Glomerular visceral epithelial cell (primary cell): ENCODE measurements around the gene HOXB7.
A peak's percentile ranks its signal among the peaks of the same experiment; 100 is the strongest.

ENCODE experiments used
- DNase-seq: peaks from one replicate; pipeline ENCODE4 v3.0.0-alpha.2; 2016; ENCODE audit errors: extremely low spot score

HOXB7 gene

GRCh38 chr17:48636177-48637018, 25.6 kb upstream of the HOXB7 start:
- DNase-seq, result peak; percentile 59

- DNase-seq, result no peak
These were observed 23.8 kb upstream of the HOXB7 start for GRCh38 chr17:48634493-48635208.

DNA sequence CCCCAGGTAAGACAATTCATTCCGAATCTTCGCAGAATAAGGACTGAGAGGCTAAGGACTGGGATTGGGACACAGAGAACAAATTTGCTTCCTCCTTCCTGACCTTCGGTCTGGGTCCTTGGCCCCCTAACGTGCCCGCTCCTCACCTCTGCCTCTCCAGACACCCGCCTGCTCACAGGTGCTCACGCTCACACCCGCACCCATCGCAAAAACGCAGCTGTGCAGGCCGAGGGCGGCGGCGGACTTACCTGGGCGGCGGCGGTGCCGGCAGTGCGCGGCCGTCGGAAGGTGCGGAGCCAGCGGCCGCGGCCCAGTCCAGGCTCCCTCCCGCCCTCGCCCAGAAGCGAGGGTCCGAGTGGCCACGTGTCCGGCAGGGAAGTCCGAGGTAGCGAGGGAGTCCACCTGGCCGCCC, 22.5 kb upstream of the HOXB7 start:
- no peak for DNase-seq

- DNase-seq, result no peak
These were observed 21.9 kb upstream of the HOXB7 start for GRCh38 chr17:48632579-48633265.

DNA sequence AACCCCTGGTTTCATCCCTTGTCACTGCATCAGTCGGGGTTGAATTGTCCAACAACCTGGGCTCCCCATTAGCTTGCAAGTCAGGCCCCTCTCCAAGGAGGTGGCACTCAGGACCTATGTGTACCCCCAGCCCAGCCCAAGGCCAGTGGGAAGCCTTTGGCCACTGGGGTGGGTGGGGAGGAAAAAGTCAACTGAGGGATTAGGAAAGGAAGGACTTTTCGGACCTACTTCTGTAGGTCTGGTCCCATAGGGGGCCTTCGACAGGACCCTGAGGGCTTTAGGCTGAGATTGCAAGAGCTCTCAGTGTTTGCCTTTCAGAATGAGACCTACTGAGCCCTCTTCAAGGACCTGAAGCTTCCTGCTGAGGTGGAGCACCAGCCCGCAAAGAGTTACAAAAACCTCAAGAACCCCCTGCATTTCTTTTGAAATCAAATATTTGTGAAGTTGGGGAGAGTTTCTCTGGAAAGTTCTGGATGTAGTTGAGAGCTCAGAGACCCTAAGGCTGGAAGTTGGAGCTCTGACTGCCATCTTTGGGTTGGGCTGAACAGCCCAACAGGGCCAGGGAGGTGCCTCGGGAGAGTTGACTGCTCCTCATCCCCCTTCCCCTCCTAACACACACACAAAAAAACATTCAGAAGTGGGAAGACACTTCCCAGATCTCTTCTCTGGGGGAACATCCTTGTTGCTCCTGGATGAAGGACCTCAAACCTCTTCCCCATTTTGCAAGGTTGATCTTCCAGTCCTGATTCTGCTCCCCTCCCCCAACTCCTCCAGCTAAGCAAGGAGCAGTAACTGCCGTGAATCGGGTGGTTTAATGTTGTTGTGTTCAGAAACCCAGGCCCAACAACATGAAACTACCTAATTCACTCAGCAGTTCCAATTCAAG, 21.1 kb upstream of the HOXB7 start:
- no peak for DNase-seq

- DNase-seq, result no peak
These were observed 20.3 kb upstream of the HOXB7 start for GRCh38 chr17:48630925-48631692.

DNA sequence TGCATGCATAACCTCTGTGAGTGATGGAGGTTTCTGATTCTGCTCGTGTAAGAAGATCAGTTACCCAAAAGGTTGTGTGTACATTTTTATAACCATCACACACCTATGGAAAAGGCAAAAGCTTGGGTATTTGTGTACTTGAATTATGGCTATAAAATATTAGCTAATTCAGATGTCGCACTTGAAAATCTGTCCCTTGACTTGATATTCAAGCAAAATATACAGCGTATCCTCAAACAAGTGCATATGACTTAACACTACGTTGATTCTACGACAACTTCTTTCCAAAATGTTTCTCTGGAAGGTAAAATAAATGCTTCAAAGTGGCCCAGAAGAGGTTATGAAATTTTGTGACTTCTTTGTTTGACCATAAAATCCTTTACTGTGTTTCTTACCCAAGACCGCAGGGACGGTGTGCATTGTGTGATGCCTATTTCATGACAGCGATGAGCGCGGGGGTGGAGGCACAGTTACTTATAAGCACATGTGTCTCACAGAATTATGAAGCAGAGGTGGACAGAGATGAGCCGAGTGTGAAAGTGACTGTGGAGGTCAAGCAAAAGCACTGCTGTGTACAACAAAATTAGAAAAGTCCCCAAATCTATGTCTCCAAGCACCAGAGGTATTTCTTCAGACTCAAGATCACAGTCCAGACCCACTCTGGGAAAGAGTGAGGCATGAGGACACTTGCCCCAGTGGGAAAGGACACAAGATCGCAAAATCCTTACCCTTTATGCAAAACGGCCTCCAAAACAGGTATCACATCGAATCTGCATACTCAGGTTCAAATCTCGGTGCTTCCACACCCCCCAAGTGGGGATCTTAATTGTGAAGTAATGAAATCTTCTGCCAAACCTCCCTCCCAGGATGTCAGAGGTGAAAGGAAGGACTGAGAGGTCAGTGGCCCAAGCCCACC, 19.4 kb upstream of the HOXB7 start:
- no peak for DNase-seq

GRCh38 chr17:48629411-48629759, 18.6 kb upstream of the HOXB7 start:
- DNase-seq, result no peak

DNA sequence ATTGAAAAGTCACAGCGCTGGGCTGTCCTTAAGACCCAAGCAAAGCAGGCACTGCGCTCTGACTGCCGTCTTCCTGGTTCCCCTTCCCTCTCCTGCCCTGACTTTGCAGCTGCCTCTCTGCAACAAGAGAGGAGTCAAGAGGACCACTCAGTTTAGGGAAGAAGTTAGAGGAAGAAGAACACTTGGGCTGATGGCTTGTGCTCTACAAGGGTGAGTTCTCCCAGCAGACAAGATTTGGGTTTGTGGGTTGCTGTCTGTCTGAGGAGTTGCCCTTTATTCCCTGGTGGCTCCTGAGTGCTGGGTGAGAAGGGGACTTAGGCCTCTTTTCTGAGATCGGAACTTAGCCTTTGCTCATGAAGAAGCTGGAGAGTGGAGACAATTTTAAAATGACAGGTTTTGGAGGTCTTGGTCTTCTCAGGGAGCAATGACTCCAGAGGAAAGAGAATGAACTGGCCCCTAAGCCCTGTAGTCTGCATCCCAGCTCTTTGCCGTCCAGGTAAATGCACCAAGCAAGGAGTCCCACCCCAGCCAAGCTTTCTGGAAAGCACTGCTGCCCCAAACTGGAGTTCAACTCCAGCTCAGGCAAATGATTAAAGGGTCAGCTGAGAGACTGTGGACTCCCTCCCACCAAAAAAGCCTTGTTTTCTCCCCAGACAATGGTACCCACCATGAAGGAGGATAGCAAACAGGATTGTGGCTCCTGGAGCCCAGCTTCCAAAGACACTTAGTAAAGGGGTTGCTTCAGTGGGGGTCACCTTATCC, 18.0 kb upstream of the HOXB7 start:
- no peak for DNase-seq

- no peak for DNase-seq
These were observed 17.1 kb upstream of the HOXB7 start for GRCh38 chr17:48627623-48628521.

DNA sequence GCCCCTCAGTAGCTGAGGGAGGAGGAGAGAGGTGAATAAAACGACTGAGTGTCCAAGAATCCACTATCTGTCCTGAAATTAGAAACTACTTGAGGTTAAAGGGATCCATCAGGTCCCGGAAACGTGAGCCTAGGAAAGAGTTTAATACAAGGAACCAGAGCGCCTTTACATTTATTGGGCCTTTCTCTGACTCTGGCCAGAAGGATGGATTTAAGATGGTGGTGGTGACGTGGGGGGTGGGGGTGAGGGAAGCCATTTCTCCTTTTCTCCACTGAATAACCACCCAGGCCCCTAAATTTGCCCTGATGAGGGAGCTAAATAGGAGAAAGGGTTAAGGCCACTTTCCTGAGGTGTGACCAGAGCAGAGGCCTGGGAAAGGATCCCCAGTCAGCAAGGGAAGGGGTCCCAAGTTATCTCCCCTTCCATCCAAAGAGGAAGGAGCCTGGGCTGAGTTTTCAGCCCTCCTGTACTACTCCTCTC, 16.3 kb upstream of the HOXB7 start:
- DNase-seq, result no peak

GRCh38 chr17:48626245-48627117, 15.7 kb upstream of the HOXB7 start, which contains the start of gene HOXB9:
HOXB9 (minus strand) TSS chr17:48626358; CDS start chr17:48626269, 89 bp downstream.
- peak; percentile 96 for DNase-seq

DNA sequence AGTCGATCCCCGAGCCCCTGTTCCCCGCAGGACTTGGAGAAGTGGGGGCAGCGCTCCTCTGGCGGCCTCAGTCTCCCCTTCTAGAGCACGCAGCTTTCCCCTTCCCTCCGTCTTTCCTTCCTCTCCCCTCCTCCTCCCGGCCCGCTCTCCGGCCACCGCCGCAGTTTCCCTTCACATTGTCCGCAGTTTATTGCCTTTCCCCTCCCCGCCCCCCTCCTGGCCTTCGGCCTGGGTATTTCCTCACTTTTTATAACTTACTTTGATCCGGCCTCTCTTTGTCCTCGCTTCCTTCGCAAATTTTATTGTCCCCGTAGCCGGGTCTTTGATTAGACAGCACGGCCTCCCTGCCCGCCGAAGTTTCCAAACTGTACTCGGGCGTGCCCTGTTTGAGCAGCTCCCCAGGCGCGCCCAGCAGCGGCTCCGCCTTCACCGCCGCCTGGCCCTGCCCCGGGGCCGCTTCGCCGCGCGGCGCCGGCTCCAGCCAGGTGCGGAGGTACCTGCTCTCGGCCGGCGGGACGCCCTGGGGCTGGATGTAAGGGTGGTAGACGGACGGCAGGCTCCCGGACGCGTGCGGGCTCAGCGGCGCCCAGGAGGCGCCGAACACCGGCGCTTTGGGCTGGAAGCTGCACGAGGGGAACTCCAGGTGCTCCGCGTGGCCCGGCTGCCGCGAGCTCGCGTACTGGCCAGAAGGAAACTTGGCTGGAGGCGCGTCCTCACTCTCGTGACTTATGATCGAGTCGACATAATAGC, 14.9 kb upstream of the HOXB7 start:
- peak; percentile 74 for DNase-seq

- peak; percentile 56 for DNase-seq
These were observed 14.0 kb upstream of the HOXB7 start for GRCh38 chr17:48624544-48625494.

DNA sequence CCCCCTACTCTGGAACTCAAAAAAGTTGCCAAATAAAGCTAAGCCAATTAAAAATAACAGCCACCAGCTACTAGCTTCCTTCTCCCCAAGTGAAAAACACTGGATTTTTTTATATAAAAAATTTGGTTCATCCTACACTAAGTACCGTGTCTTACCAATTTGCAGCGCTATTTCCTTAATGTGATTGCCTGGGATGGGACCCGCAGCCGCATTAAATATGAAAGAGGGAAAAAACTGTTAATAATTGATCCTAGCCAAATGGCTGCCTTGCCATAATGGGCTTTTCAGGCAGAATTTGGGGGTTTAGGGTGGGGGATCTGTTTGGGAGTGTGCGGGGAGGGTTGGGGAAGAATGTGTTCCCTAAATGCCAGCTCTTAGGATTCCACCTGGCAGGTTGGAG, 13.3 kb upstream of the HOXB7 start:
- DNase-seq, result no peak
